Activated CD4-positive, CD25-positive, alpha-beta regulatory T cell treated with anti-CD3 and anti-CD28 coated beads, Interleukin-2, amount 50 U/mL, for 16 hours (primary cell): ENCODE measurements around the gene PPP1R3E.
"Not testable (repeated sequence)": the region's sequence is repeated elsewhere in the genome, so short reads cannot be mapped to it uniquely, and the experiment has no call there.

ENCODE experiments used
- DNase-seq: peaks from one replicate; pipeline ENCODE4 v3.0.0-alpha.2; 2020; ENCODE audit warnings: low read depth, low spot score

The PPP1R3E gene

GRCh38 chr14:23297611-23298277, 4.9 kb downstream of the PPP1R3E start:
- DNase-seq: no peak

GRCh38 chr14:23297096-23297495, 5.6 kb downstream of the PPP1R3E start:
- DNase-seq: no peak

GRCh38 chr14:23296012-23296777, 6.5 kb downstream of the PPP1R3E start:
- DNase-seq: no peak

DNA sequence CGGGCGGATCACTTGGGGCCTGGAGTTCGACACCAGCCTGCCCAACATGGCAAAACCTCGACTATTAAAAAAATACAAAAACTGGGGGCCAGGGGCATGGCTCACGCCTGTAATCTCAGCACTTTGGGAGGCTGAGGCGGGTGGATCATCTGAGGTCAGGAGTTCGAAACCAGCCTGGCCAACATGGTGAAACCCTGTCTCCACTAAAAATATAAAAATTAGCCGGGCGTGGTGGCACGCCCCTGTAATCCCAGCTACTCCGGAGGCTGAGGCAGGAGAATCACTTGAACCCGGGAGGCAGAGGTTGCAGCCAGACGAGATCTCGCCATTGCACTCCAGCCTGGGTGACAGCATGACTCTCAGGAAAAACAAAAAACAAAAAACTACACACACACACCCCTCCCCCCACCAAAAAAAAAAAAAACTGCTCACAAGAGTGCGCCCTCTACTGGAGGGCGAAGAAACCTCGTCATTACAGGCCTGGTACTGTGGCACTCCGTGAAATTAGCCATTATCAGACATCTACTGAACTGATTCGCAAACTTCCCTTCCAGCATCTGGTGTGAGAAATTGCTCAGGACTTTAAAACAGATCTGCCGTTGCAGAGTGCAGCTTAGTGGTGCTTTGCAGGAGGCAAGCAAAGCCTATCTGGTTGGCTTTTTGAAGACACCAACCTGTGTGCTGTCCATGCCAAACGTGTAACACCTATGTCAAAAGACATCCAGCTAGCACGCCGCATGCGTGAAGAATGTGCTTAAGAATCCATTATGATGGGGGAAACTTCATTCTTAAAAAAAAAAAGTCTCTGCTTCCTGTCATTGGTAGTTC, 7.7 kb downstream of the PPP1R3E start:
- DNase-seq: peak; percentile 28

DNA sequence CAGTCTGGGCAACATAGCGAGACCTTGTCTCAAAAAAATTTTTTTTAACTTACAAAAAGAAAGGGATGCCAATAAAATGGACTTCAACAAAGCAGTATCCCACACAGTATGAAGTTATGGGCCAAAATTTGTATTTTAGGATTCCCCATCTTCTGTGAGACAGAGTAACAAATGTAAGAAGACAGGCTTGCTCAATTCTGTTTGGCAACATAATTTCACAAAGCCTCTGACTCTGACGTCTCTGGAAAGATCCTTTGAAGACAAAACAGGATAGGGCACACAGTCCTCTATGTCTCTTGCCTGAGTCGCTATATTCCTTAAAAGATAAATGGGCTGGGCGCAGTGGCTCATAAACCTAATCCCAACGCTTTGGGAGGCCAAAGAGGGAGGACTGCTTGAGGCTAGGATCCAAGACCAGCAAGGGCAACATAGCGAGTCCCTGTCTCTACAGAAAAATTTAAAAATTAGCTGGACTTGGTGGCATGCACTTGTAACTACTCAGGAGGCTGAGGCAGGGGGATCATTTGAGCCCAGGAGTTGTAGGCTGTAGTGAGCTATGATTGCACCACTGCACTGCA, 15.7 kb downstream of the PPP1R3E start:
- no peak for DNase-seq

GRCh38 chr14:23286020-23286901, 16.4 kb downstream of the PPP1R3E start, which contains the start of gene HOMEZ:
HOMEZ (minus strand) TSS chr14:23286132; CDS start chr14:23285952, 180 bp downstream.
- peak; percentile 95 for DNase-seq

GRCh38 chr14:23285530-23286019, 17.1 kb downstream of the PPP1R3E start:
- DNase-seq: no peak

- DNase-seq: no peak
These were observed 17.8 kb downstream of the PPP1R3E start for GRCh38 chr14:23284654-23285529.

- DNase-seq: no peak
These were observed 21.4 kb downstream of the PPP1R3E start for GRCh38 chr14:23281247-23281646.

DNA sequence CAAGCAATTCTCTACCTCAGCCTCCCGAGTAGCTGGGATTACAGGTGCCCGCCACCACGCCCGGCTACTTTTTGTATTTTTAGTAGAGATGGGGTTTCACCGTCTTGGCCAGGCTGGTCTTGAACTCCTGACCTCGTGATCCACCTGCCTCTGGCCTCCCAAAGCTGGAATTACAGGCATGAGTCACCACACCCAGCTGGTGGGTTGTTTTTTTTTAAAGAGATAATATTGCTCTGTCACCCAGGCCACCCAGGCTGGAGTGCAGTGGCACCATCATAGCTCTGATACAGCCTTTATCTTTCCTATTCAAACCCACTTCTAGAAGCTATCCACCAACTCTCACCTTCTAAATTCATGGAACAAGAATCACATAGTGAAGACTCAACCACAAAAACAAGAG, 24.7 kb downstream of the PPP1R3E start:
- DNase-seq: not testable (repeated sequence)

DNA sequence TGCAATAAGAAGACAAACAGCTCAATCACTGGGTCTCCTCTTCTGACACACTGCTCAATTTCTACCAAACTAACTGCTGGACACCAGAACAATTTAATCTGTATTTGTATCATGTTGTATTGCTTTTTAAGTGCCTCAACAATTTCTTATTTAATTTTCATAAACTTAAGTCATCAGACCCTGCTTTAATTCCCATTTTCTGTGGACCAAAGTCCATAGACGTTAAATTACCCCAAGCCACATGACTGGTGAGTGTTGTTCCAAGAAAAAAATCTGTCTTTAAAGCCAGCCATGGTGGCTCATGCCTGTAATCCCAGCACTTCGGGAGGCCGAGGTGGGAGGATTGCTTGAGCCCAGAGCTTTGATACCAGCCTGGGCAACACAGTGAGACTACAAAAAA, 25.5 kb downstream of the PPP1R3E start:
- DNase-seq: no peak

DNA sequence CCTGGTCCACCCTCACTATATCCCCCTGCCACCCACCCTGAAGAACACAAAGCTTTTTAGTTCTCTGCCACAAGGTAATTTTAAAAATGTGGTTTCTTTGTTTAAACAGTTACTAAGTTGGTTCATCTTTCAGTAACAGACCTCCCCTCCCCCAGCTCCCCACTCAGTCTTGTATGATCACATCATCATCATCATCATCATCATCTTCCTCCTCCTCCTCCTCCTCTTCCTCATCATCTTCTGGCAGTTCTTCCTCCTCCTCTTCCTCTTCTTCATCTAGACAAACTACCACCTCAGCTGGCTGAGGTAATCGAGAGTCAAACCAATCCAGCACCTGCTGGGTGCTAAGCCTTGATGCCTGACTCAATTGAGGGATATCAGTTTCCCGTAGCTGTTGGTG, 27.2 kb downstream of the PPP1R3E start:
- DNase-seq: no peak

- no peak for DNase-seq
These were observed 33.5 kb downstream of the PPP1R3E start for GRCh38 chr14:23269193-23269592.

- DNase-seq: not testable (repeated sequence)
These were observed 41.8 kb downstream of the PPP1R3E start for GRCh38 chr14:23260849-23261248.

DNA sequence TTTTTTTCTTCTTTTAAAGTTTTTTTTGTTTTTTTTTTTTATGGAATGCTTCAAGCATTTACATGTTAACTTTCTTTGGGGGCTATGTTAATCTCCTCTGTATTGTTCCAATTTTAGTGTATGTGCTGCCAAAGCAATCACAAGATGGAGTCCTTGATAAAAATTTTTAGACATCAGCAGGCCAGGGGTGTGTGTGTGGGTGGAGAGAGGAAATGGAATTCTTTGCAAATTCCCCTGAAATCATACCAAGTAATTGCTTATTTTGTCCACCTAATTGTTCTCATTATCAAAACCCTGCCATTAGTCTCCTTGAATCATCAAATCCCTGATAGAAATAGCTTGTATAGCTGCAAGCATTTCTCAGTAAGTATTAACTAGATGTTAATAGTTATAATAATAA, 43.2 kb downstream of the PPP1R3E start:
- no peak for DNase-seq

DNA sequence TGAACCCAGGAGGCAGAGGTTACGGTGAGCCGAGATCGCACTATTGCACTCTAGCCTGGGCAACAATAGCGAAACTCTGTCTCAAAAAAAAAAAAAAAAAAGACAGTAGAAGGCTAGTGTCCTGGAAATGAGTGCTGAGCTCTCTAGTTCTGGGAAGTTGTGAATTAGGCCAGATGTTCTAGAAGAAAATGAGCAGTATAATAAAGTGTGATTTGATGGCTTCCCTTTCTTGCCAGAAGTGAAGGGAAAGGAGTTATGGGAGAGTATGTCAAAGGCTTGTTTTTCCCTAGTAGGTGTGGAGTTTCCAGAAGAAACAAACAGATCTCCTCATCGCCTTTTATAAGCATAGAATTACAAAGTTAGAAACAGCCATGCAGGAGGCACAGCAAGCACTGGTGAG, 44.4 kb downstream of the PPP1R3E start:
- DNase-seq: no peak

DNA sequence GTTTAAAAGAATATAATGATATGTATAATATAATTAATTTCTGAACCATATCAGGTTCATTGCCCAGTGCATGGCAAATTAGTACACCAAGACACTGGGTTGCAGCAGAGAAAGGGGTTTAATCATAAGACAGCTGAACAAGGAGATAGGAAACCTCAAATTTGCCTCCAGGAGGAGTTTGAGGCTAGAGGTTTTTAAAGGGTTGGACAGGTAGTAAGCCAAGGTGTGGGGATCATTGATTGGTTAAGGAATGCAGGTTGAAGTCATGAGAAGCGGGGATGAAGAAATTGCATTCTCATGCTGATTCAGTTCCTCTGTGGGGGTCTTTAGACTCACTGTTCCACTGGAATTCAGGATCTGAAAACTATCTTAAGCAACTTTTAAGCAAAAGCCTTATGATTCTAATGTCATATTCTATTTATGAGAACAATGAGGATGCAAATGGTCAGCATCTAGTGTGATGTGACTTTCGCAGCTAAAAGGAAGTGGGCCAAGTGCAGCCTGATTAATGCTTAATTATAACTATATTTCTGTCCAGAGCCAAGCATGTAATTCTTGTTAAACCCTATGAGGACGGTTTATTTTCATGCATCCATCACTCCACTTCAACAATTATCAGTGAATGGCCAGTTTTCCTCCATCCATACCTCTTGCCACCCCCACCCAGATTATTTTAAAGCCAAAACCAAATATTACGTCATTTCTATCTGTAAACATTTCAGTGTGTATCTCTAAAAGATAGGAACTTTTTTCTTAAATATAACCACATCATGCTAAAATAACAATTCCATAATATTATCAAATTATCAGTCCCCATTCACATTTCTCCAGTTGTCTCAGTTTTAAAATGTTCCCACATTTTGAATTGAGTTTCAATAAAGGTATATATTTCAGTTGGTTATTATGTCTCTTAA, 50.0 kb downstream of the PPP1R3E start:
- DNase-seq: no peak

DNA sequence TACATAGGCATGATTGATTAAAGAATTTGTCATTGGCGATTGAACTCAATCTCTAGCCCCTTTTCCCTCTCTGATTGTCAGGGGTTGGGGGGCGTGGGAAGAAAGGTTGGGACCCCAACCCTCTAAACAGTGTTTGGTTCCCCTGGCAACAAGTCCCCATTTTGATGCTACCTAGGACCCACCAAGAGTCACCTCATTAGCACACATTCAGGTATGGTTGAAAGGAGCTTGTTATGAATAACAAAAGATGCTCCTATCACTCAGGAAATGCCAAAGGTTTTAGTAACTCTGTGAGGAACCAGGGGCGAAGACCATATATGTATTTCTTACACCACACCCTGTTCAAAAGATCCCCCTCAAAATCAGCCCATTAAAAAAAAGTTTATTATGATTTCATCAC, 50.7 kb downstream of the PPP1R3E start:
- DNase-seq: no peak

- DNase-seq: no peak
These were observed 52.8 kb downstream of the PPP1R3E start for GRCh38 chr14:23249824-23250223.
